IMR-90 (cell line): ENCODE results near the gene GPR160. TPM values are rescaled to one million over a fixed set of nuclear protein-coding genes. Genes with fewer than 3 reads are reported as not detected.

Source experiments
- ATAC-seq: fragments of 200-7000 bp; cut with Tn5 transposase; 2 replicates; pipeline ENCODE4 v1.9.1; 2020; ENCODE audit warnings: low read depth, mild to moderate bottlenecking, moderate library complexity
- BruUV-seq: library from RNA; stranded (reverse); fragments of 400-500 nt; replicated peaks from 2 replicates; lab custom pipeline; 2021; lab: Mats Ljungman, UMichigan
- CTCF ChIA-PET: fragments of 300-600 bp; formaldehyde crosslinking; extraction: SDS; loops from one replicate; lab custom pipeline; 2021; ENCODE audit warnings: antibody characterized with exemption; lab: Yijun Ruan, JAX
- POLR2A ChIA-PET: fragments of 300-600 bp; sonication (Branson Sonifier 250); formaldehyde crosslinking; loops from one replicate; lab custom pipeline; 2022; ENCODE audit warnings: antibody characterized with exemption; ENCODE audit not compliant: unreplicated experiment; lab: Charles Lee
- DNase-seq: peaks from one replicate; pipeline ENCODE4 v3.0.0; 2013
- H2AFZ ChIP-seq: replicated peaks from 2 replicates; pipeline ENCODE3; 2013; ENCODE audit warnings: low read length, mild to moderate bottlenecking; ENCODE audit not compliant: poor library complexity
- H2AK5ac ChIP-seq: 2 replicates; pipeline ENCODE4 v1.6.1; 2013; ENCODE audit warnings: low read depth, low read length, inconsistent platforms
- H2AK9ac ChIP-seq: replicated peaks from 2 replicates; pipeline ENCODE3; 2013; ENCODE audit warnings: mild to moderate bottlenecking, low read depth, low read length, moderate library complexity; ENCODE audit not compliant: poor library complexity
- H2BK120ac ChIP-seq: 2 replicates; pipeline ENCODE4 v1.6.1; 2013; ENCODE audit warnings: low read depth, low read length, inconsistent platforms
- H2BK15ac ChIP-seq: 3 replicates; pipeline ENCODE4 v1.6.1; 2013; ENCODE audit warnings: low read depth, low read length, inconsistent platforms
- H2BK20ac ChIP-seq: 2 replicates; pipeline ENCODE4 v1.6.1; 2013; ENCODE audit warnings: low read depth, mild to moderate bottlenecking, inconsistent platforms, low read length, moderate library complexity
- H2BK5ac ChIP-seq: 2 replicates; pipeline ENCODE4 v1.6.1; 2013; ENCODE audit warnings: mild to moderate bottlenecking, low read depth, low read length, inconsistent platforms; ENCODE audit not compliant: poor library complexity, severe bottlenecking
- H3K14ac ChIP-seq: replicated peaks from 2 replicates; pipeline ENCODE4 v1.6.1; 2013; ENCODE audit warnings: low read depth, low read length, inconsistent platforms
- H3K18ac ChIP-seq: 2 replicates; pipeline ENCODE4 v1.6.1; 2013; ENCODE audit warnings: low read depth, low read length, control low read depth
- H3K23ac ChIP-seq: 2 replicates; pipeline ENCODE4 v1.6.1; 2013; ENCODE audit warnings: low read depth, low read length, inconsistent platforms
- H3K27ac ChIP-seq: 2 replicates; pipeline ENCODE4 v1.5.1; 2013; ENCODE audit warnings: mild to moderate bottlenecking, control low read depth, low read length; ENCODE audit not compliant: insufficient read depth
- H3K27me3 ChIP-seq: 2 replicates; pipeline ENCODE4 v1.6.1; 2013; ENCODE audit warnings: low read length; ENCODE audit not compliant: control insufficient read depth, insufficient read depth
- H3K36me3 ChIP-seq: 2 replicates; pipeline ENCODE4 v1.6.1; 2013; ENCODE audit warnings: low read length, mixed read lengths; ENCODE audit not compliant: control insufficient read depth, insufficient read depth
- H3K4ac ChIP-seq: 2 replicates; pipeline ENCODE4 v1.6.1; 2013; ENCODE audit warnings: low read depth, low read length, inconsistent platforms
- H3K4me1 ChIP-seq: 2 replicates; pipeline ENCODE4 v1.6.1; 2013; ENCODE audit warnings: low read length, mixed read lengths; ENCODE audit not compliant: control insufficient read depth, insufficient read depth
- H3K4me2 ChIP-seq: 2 replicates; pipeline ENCODE4 v1.6.1; 2013; ENCODE audit warnings: low read depth, mild to moderate bottlenecking, control low read depth, low read length, moderate library complexity
- H3K4me3 ChIP-seq: 2 replicates; pipeline ENCODE4 v1.5.1; 2013; ENCODE audit warnings: low read depth, mild to moderate bottlenecking, control low read depth, low read length, moderate library complexity; ENCODE audit not compliant: insufficient read depth
- H3K56ac ChIP-seq: 2 replicates; pipeline ENCODE4 v1.6.1; 2013; ENCODE audit warnings: low read length, inconsistent platforms; ENCODE audit not compliant: insufficient read depth; ENCODE audit errors: extremely low read depth
- H3K79me1 ChIP-seq, 2 experiments: 2 replicates each; pipeline ENCODE4 v1.6.1; 2013; ENCODE audit warnings: low read length in 2 of 2, inconsistent platforms in 1 of 2, low read depth in 1 of 2
- H3K9ac ChIP-seq: 2 replicates; pipeline ENCODE4 v1.6.1; 2013; ENCODE audit warnings: low read depth, low read length, control low read depth
- H3K9me1 ChIP-seq: 2 replicates; pipeline ENCODE4 v1.6.1; 2013; ENCODE audit warnings: low read length, inconsistent platforms; ENCODE audit not compliant: insufficient read depth
- H3K9me3 ChIP-seq: 2 replicates; pipeline ENCODE4 v1.6.1; 2013; ENCODE audit warnings: low read length; ENCODE audit not compliant: control insufficient read depth, insufficient read depth
- H4K20me1 ChIP-seq: 2 replicates; pipeline ENCODE4 v1.6.1; 2013; ENCODE audit warnings: low read length, inconsistent platforms; ENCODE audit not compliant: insufficient read depth
- H4K5ac ChIP-seq: 2 replicates; pipeline ENCODE4 v1.6.1; 2013; ENCODE audit warnings: mild to moderate bottlenecking, low read depth, low read length, control low read depth
- H4K8ac ChIP-seq, 2 experiments: 2 replicates each; pipeline ENCODE4 v1.6.1; 2013; ENCODE audit warnings: low read depth in 2 of 2, low read length in 2 of 2, control low read depth in 1 of 2, inconsistent platforms in 1 of 2
- H4K91ac ChIP-seq: 2 replicates; pipeline ENCODE4 v1.6.1; 2013; ENCODE audit warnings: low read depth, low read length, inconsistent platforms; ENCODE audit not compliant: insufficient read depth
- BHLHE40 ChIP-seq: fragments of 150-350 bp; IDR thresholded peaks from 2 replicates; pipeline ENCODE4 v1.6.1; 2016; ENCODE audit warnings: mild to moderate bottlenecking, low read depth, low read length
- CEBPB ChIP-seq: IDR thresholded peaks from 2 replicates; pipeline ENCODE4 v1.6.1; 2012; ENCODE audit warnings: low read depth, low read length, improper control_type of control experiment
- CHD1 ChIP-seq: IDR thresholded peaks from 2 replicates; pipeline ENCODE4 v1.6.1; 2012; ENCODE audit warnings: low read depth, low read length, improper control_type of control experiment
- FOS ChIP-seq: fragments of 150-350 bp; IDR thresholded peaks from 2 replicates; pipeline ENCODE4 v1.6.1; 2016; ENCODE audit warnings: low read depth, low read length
- MAFK ChIP-seq: IDR thresholded peaks from 2 replicates; pipeline ENCODE4 v1.6.1; 2012; ENCODE audit warnings: low read depth, low read length, improper control_type of control experiment
- MAZ ChIP-seq: IDR thresholded peaks from 2 replicates; pipeline ENCODE4 v1.6.1; 2012; ENCODE audit warnings: low read depth, mild to moderate bottlenecking, low read length, improper control_type of control experiment, moderate library complexity, borderline replicate concordance
- MXI1 ChIP-seq: IDR thresholded peaks from 2 replicates; pipeline ENCODE4 v1.6.1; 2012; ENCODE audit warnings: low read depth, mild to moderate bottlenecking, low read length, moderate library complexity, borderline replicate concordance
- NFE2L2 ChIP-seq: fragments of 150-350 bp; IDR thresholded peaks from 2 replicates; pipeline ENCODE4 v1.6.1; 2016; ENCODE audit warnings: low read depth, mild to moderate bottlenecking, low read length
- POLR2A ChIP-seq: IDR thresholded peaks from 2 replicates; pipeline ENCODE4 v1.6.1; 2012; ENCODE audit warnings: mild to moderate bottlenecking, low read depth, low read length
- RAD21 ChIP-seq: IDR thresholded peaks from 2 replicates; pipeline ENCODE4 v1.6.1; 2012; ENCODE audit warnings: low read length, improper control_type of control experiment
- RCOR1 ChIP-seq: IDR thresholded peaks from 2 replicates; pipeline ENCODE4 v1.6.1; 2012; ENCODE audit warnings: mild to moderate bottlenecking, low read length, improper control_type of control experiment; ENCODE audit not compliant: insufficient replicate concordance
- RFX5 ChIP-seq: IDR thresholded peaks from 2 replicates; pipeline ENCODE4 v1.8.0; 2012; ENCODE audit warnings: low read depth, mild to moderate bottlenecking, low read length, moderate library complexity
- SMC3 ChIP-seq: fragments of 150-350 bp; IDR thresholded peaks from 2 replicates; pipeline ENCODE4 v1.6.1; 2016; ENCODE audit warnings: low read depth, mild to moderate bottlenecking, antibody characterized with exemption, low read length, moderate library complexity
- WGBS, 2 experiments: methylation state at CpG; one replicate each; pipeline versions ENCODE4 v1.1.5 to v1.1.7; 2013; ENCODE audit warnings: missing lambda C conversion rate in 2 of 2; ENCODE audit not compliant: insufficient read length in 1 of 2; ENCODE audit errors: extremely low coverage in 2 of 2; 5-methylcytosine and 5-hydroxymethylcytosine counted together
- dilution Hi-C: fragments of 300-500 bp; cut with HindIII; formaldehyde crosslinking; loops from one replicate; pipeline ENCODE4 v1.14.3; 2018; ENCODE audit warnings: low sequenced_read_pairs; ENCODE audit not compliant: unreplicated experiment
- in situ Hi-C: fragments of 300-500 bp; cut with MboI; formaldehyde crosslinking; loops from 3 replicates; pipeline ENCODE4 v1.14.3; 2019; ENCODE audit warnings: low sequenced_read_pairs, inconsistent platforms, mixed read lengths
- intact Hi-C: fragments of 100-400 bp; cut with micrococcal nuclease; formaldehyde crosslinking; loops from 2 replicates; pipeline ENCODE4 v1.10.0; 2022
- polyA plus RNA-seq, 3 experiments: library from polyadenylated mRNA; depleted of rRNA; stranded (reverse); fragments of >200 nt; gene quantifications; 2 replicates each; pipeline ENCODE4 v1.2.3, GENCODE V29; 2012; ENCODE audit warnings: low replicate concordance in 1 of 3
- total RNA-seq: library from RNA; depleted of rRNA; stranded (reverse); fragments of >200 nt; gene quantifications from 2 replicates; pipeline ENCODE4 v1.2.3, GENCODE V29; 2012
- TF ChIP-seq, protein P1 (sequence below): conservative IDR thresholded peaks from 2 replicates; pipeline ENCODE4 v1.5.1; 2012; ENCODE audit warnings: mild to moderate bottlenecking, low read depth, low read length, improper control_type of control experiment
- TF ChIP-seq, protein P2 (sequence below): fragments of 150-350 bp; IDR thresholded peaks from 2 replicates; pipeline ENCODE4 v1.6.1; 2016; ENCODE audit warnings: low read depth, mild to moderate bottlenecking, low read length, moderate library complexity, borderline replicate concordance
- TF ChIP-seq, protein P3 (sequence below): fragments of 150-350 bp; IDR thresholded peaks from 2 replicates; pipeline ENCODE4 v1.6.1; 2017; ENCODE audit warnings: mild to moderate bottlenecking, antibody characterized with exemption, low read length, low read depth

Gene GPR160
- total and polyA plus RNA-seq, 2 of the 4 experiments (the other 2 are of a cell fraction): 0.09 to 0.18 TPM

DNA sequence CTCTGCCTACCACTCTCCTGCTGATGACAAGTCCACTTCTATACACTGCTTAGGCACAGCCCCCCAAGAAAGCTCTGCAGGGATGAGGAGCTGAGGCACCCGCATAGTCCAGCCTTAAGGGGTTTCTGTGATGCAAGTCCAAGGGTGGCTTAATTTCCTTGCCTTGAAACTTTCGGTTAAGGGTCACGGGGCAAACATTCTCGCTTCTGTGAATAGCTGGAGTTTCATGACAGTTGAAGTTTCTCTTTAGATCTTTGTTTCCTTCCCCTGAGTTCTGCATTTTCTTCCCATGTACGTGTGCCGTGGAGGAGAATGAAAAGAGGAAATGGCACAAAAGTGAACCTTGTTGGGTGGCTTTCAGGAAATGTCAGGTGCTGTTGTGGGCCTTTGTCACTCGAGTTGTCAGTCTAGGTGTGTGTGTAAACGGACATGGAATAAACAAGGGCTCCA, 7.0 kb downstream of the GPR160 start:
- no peak overlapping the region for H4K8ac ChIP-seq
- in situ Hi-C loops: no loop called here

More for the DNA sequence above, 7.0 kb downstream of the GPR160 start:
- no peaks in the 10 kb centered on the region for H3K9me1 ChIP-seq
- BruUV-seq: no TSS peak
- H4K20me1 ChIP-seq: no peaks in the 10 kb centered on the region
- no peak overlapping the region for H3K4me3 ChIP-seq
- TF ChIP-seq RCOR1 (no peak), POLR2A (no peak), CHD1 (no peak), FOS (no peak), MXI1 (no peak), BHLHE40 (no peak), SMC3 (no peak), CEBPB (no peak), RFX5 (no peak), NFE2L2 (no peak), MAFK (no peak), MAZ (no peak), RAD21 (no peak)
- TF ChIP-seq, protein P1, sequence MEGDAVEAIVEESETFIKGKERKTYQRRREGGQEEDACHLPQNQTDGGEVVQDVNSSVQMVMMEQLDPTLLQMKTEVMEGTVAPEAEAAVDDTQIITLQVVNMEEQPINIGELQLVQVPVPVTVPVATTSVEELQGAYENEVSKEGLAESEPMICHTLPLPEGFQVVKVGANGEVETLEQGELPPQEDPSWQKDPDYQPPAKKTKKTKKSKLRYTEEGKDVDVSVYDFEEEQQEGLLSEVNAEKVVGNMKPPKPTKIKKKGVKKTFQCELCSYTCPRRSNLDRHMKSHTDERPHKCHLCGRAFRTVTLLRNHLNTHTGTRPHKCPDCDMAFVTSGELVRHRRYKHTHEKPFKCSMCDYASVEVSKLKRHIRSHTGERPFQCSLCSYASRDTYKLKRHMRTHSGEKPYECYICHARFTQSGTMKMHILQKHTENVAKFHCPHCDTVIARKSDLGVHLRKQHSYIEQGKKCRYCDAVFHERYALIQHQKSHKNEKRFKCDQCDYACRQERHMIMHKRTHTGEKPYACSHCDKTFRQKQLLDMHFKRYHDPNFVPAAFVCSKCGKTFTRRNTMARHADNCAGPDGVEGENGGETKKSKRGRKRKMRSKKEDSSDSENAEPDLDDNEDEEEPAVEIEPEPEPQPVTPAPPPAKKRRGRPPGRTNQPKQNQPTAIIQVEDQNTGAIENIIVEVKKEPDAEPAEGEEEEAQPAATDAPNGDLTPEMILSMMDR: no peak
- TF ChIP-seq, protein P2, sequence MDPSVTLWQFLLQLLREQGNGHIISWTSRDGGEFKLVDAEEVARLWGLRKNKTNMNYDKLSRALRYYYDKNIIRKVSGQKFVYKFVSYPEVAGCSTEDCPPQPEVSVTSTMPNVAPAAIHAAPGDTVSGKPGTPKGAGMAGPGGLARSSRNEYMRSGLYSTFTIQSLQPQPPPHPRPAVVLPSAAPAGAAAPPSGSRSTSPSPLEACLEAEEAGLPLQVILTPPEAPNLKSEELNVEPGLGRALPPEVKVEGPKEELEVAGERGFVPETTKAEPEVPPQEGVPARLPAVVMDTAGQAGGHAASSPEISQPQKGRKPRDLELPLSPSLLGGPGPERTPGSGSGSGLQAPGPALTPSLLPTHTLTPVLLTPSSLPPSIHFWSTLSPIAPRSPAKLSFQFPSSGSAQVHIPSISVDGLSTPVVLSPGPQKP: no peak
- TF ChIP-seq, protein P3, sequence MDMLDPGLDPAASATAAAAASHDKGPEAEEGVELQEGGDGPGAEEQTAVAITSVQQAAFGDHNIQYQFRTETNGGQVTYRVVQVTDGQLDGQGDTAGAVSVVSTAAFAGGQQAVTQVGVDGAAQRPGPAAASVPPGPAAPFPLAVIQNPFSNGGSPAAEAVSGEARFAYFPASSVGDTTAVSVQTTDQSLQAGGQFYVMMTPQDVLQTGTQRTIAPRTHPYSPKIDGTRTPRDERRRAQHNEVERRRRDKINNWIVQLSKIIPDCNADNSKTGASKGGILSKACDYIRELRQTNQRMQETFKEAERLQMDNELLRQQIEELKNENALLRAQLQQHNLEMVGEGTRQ: no peak
- H3K9me3 ChIP-seq: no peaks in the 10 kb centered on the region
- no peak overlapping the region for H4K5ac ChIP-seq
- no peak overlapping the region for H2AFZ ChIP-seq
- H3K4me1 ChIP-seq: no peaks in the 10 kb centered on the region
- H3K56ac ChIP-seq: no peak overlapping the region
- H2BK15ac ChIP-seq: no peak overlapping the region
- dilution Hi-C loops: no loop called here
- H3K23ac ChIP-seq: no peak overlapping the region
- ChIA-PET CTCF (no interaction called here), POLR2A (no interaction called here)
- no peaks in the 10 kb centered on the region for H3K79me1 ChIP-seq
- ATAC-seq: no peak
- WGBS, 2 experiments: no CpG with 5 or more reads among the region's 8 CpGs
- intact Hi-C loops: no loop called here
- H4K91ac ChIP-seq: no peak overlapping the region
- H2AK9ac ChIP-seq: no peak overlapping the region
- DNase-seq: no peak
- H2BK5ac ChIP-seq: no peak overlapping the region
- H3K4me2 ChIP-seq: no peak overlapping the region
- no peak overlapping the region for H3K18ac ChIP-seq
- H2BK20ac ChIP-seq: no peak overlapping the region
- peaks cover 18% of the 10 kb centered on the region for H3K27me3 ChIP-seq
- no peak overlapping the region for H2BK120ac ChIP-seq
- H3K36me3 ChIP-seq: no peaks in the 10 kb centered on the region
- H2AK5ac ChIP-seq: no peak overlapping the region
- no peak overlapping the region for H3K9ac ChIP-seq
- H3K27ac ChIP-seq: no peak overlapping the region
- no peak overlapping the region for H3K14ac ChIP-seq
- H3K4ac ChIP-seq: no peak overlapping the region
